Body of pancreas (tissue), 4 donors: ENCODE results near the gene PDE1C.

Source experiments
- POLR2A ChIP-seq, 3 donors: fragments of 450-650 bp; IDR thresholded peaks; one replicate each; pipeline ENCODE4 v1.6.1; 2016; ENCODE audit warnings: antibody characterized with exemption in 3 of 3, mild to moderate bottlenecking in 2 of 3
- TF ChIP-seq, protein P1 (sequence below), 7 experiments: fragments of 450-650 bp in 4 of 7; fragments of 200-600 bp in 3 of 7; sonication (generic) in 3 of 7; IDR thresholded peaks; one replicate each; pipeline ENCODE4 v1.5.1; 2016 to 2019; ENCODE audit warnings: antibody characterized with exemption in 7 of 7

GRCh38 chr7:31970501-31970900 lies 99.7 kb downstream of the PDE1C start:
- TF ChIP-seq, protein P1, sequence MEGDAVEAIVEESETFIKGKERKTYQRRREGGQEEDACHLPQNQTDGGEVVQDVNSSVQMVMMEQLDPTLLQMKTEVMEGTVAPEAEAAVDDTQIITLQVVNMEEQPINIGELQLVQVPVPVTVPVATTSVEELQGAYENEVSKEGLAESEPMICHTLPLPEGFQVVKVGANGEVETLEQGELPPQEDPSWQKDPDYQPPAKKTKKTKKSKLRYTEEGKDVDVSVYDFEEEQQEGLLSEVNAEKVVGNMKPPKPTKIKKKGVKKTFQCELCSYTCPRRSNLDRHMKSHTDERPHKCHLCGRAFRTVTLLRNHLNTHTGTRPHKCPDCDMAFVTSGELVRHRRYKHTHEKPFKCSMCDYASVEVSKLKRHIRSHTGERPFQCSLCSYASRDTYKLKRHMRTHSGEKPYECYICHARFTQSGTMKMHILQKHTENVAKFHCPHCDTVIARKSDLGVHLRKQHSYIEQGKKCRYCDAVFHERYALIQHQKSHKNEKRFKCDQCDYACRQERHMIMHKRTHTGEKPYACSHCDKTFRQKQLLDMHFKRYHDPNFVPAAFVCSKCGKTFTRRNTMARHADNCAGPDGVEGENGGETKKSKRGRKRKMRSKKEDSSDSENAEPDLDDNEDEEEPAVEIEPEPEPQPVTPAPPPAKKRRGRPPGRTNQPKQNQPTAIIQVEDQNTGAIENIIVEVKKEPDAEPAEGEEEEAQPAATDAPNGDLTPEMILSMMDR (IDR thresholded peaks at IDR 0.05), result no peak
- no peak for TF ChIP-seq POLR2A (IDR thresholded peaks at IDR 0.05)
